A673 (cell line): ENCODE measurements around the gene TTC39B. TPM values are rescaled to one million over a fixed set of nuclear protein-coding genes. Genes with fewer than 3 reads are reported as not detected.

Experiments used
- BruUV-seq: library from RNA; stranded (reverse); fragments of 400-500 nt; replicated peaks from 2 replicates; lab custom pipeline; 2021; lab: Mats Ljungman, UMichigan
- CTCF ChIA-PET: fragments of 300-600 bp; sonication (Branson Sonifier 250); formaldehyde crosslinking; loops from one replicate; lab custom pipeline; 2022; ENCODE audit warnings: antibody characterized with exemption; lab: Charles Lee
- POLR2A ChIA-PET: fragments of 300-600 bp; sonication (Branson Sonifier 250); formaldehyde crosslinking; loops from one replicate; lab custom pipeline; 2022; ENCODE audit warnings: antibody characterized with exemption; ENCODE audit not compliant: low non-redundant PET; lab: Charles Lee
- DNase-seq: peaks from one replicate; pipeline ENCODE4 v3.0.0-alpha.2; 2015; ENCODE audit warnings: low spot score
- H3K27ac ChIP-seq: fragments of 200-600 bp; sonication (generic); 2 replicates; pipeline ENCODE4 v1.5.1; 2016; ENCODE audit warnings: mixed run types, low read depth, mild to moderate bottlenecking, mixed read lengths, antibody characterized with exemption, low read length; ENCODE audit not compliant: poor library complexity, severe bottlenecking
- H3K27me3 ChIP-seq: fragments of 200-600 bp; sonication (generic); replicated peaks from 2 replicates; pipeline ENCODE4 v1.6.1; 2017; ENCODE audit warnings: mixed run types, low read depth, mild to moderate bottlenecking, mixed read lengths, antibody characterized with exemption, low read length; ENCODE audit not compliant: insufficient read depth, poor library complexity
- H3K36me3 ChIP-seq: fragments of 200-600 bp; sonication (generic); 2 replicates; pipeline ENCODE4 v1.6.1; 2016; ENCODE audit warnings: mixed run types, mild to moderate bottlenecking, mixed read lengths, antibody characterized with exemption, low read length; ENCODE audit not compliant: insufficient read depth, poor library complexity, severe bottlenecking
- H3K4me1 ChIP-seq: fragments of 200-600 bp; sonication (generic); 2 replicates; pipeline ENCODE4 v1.6.1; 2017; ENCODE audit warnings: mixed run types, mild to moderate bottlenecking, mixed read lengths, antibody characterized with exemption, low read length; ENCODE audit not compliant: insufficient read depth, poor library complexity, severe bottlenecking
- H3K4me3 ChIP-seq: fragments of 200-600 bp; sonication (generic); 2 replicates; pipeline ENCODE4 v1.5.1; 2016; ENCODE audit warnings: low read depth, mixed run types, mild to moderate bottlenecking, mixed read lengths, low read length; ENCODE audit not compliant: poor library complexity, severe bottlenecking
- H3K9me3 ChIP-seq: fragments of 200-600 bp; sonication (generic); 2 replicates; pipeline ENCODE4 v1.6.1; 2016; ENCODE audit warnings: mixed run types, low read depth, mild to moderate bottlenecking, mixed read lengths, antibody characterized with exemption, low read length; ENCODE audit not compliant: poor library complexity, severe bottlenecking
- EZH2 ChIP-seq: fragments of 200-600 bp; sonication (generic); IDR thresholded peaks from 2 replicates; pipeline ENCODE4 v1.6.1; 2017; ENCODE audit warnings: borderline replicate concordance, low read depth, mild to moderate bottlenecking, mixed read lengths, antibody characterized with exemption, low read length; ENCODE audit not compliant: poor library complexity, severe bottlenecking
- intact Hi-C: fragments of 100-400 bp; cut with micrococcal nuclease; formaldehyde crosslinking; loops from one replicate; pipeline ENCODE4 v1.10.0; 2022; ENCODE audit not compliant: unreplicated experiment
- total RNA-seq: library from RNA; stranded (reverse); gene quantifications from 2 replicates; pipeline ENCODE4 v1.2.3, GENCODE V29; 2021
- TF ChIP-seq, protein P1 (sequence below): fragments of 300-800, 200-600 bp; sonication (generic); conservative IDR thresholded peaks from 2 replicates; pipeline ENCODE4 v1.5.1; 2017; ENCODE audit warnings: low read depth, mild to moderate bottlenecking, antibody characterized with exemption, low read length, moderate library complexity, mixed read lengths

TTC39B gene
- total RNA-seq, 1 experiment from 2014 or later = 0.52 TPM

- Histone ChIP-seq H3K4me1 (no peaks in the 10 kb centered on the region), H3K27me3 (no peaks in the 10 kb centered on the region), H3K9me3 (no peaks in the 10 kb centered on the region), H3K27ac (no peak overlapping the region), H3K36me3 (no peaks in the 10 kb centered on the region), H3K4me3 (no peak overlapping the region)
- no TSS peak for BruUV-seq
- TF ChIP-seq, protein P1, sequence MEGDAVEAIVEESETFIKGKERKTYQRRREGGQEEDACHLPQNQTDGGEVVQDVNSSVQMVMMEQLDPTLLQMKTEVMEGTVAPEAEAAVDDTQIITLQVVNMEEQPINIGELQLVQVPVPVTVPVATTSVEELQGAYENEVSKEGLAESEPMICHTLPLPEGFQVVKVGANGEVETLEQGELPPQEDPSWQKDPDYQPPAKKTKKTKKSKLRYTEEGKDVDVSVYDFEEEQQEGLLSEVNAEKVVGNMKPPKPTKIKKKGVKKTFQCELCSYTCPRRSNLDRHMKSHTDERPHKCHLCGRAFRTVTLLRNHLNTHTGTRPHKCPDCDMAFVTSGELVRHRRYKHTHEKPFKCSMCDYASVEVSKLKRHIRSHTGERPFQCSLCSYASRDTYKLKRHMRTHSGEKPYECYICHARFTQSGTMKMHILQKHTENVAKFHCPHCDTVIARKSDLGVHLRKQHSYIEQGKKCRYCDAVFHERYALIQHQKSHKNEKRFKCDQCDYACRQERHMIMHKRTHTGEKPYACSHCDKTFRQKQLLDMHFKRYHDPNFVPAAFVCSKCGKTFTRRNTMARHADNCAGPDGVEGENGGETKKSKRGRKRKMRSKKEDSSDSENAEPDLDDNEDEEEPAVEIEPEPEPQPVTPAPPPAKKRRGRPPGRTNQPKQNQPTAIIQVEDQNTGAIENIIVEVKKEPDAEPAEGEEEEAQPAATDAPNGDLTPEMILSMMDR = no peak
- no peak for TF ChIP-seq EZH2
- CTCF ChIA-PET = no interaction called here
- POLR2A ChIA-PET = no interaction called here
- intact Hi-C loops = no loop called here
- DNase-seq = no peak
These were observed 77.6 kb downstream of the TTC39B start for GRCh38 chr9:15229409-15229808.

DNA sequence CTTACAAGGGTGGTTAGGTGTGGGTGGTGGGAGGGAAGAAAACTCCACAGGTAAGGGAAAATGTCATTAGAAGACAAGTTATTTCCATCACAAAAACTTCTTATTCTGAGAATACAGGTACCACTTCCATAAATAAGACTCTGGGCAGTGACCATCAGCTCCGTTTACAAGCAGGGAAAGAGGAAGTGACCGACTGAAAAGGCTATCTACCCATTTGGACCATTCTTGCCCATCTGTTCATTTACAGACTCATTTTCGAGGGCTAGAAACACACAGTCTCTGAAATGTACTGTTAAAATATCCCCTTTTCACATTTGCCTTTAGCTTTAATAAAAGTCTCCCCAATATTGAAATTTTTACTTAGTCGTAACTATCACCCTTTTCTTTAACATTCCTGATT is 79.5 kb downstream of the TTC39B start:
- DNase-seq = no peak
- ChIA-PET CTCF (no interaction called here), POLR2A (no interaction called here)
- Histone ChIP-seq H3K36me3 (no peaks in the 10 kb centered on the region), H3K4me3 (no peak overlapping the region), H3K27ac (no peak overlapping the region), H3K9me3 (no peaks in the 10 kb centered on the region), H3K4me1 (no peaks in the 10 kb centered on the region), H3K27me3 (no peaks in the 10 kb centered on the region)
- intact Hi-C loops = no loop called here
- no TSS peak for BruUV-seq
- no peak for TF ChIP-seq EZH2
- TF ChIP-seq, protein P1 = no peak

- Histone ChIP-seq H3K4me1 (no peaks in the 10 kb centered on the region), H3K27me3 (no peaks in the 10 kb centered on the region), H3K36me3 (no peaks in the 10 kb centered on the region), H3K27ac (no peak overlapping the region), H3K4me3 (no peak overlapping the region), H3K9me3 (no peaks in the 10 kb centered on the region)
- intact Hi-C loops = no loop called here
- ChIA-PET CTCF (interaction anchor here (0.6 kb wide), 1 partner anchor 91 kb away, joined by 7 read pairs; no protein-coding TSS in a partner anchor), POLR2A (no interaction called here)
- TF ChIP-seq EZH2 = no peak
- TF ChIP-seq, protein P1 = no peak
- no TSS peak for BruUV-seq
- no peak for DNase-seq
These were observed 81.4 kb downstream of the TTC39B start for GRCh38 chr9:15225564-15226126.
